Sciatic nerve (tissue), 2 donors: ENCODE measurements around the gene TTLL12. TPM values are rescaled to one million over a fixed set of nuclear protein-coding genes. Genes with fewer than 3 reads are reported as not detected.
A peak's percentile ranks its signal among the peaks of the same experiment; 100 is the strongest.
"Not testable (repeated sequence)": the region's sequence is repeated elsewhere in the genome, so short reads cannot be mapped to it uniquely, and the experiment has no call there.

Experiments
- ATAC-seq: fragments of 200-7000 bp; cut with Tn5 transposase; one replicate; pipeline ENCODE4 v1.9.1; 2020; ENCODE audit warnings: mild to moderate bottlenecking, moderate library complexity
- DNase-seq: peaks from one replicate; pipeline ENCODE4 v3.0.0-alpha.2; 2020; ENCODE audit warnings: low spot score
- intact Hi-C: fragments of 100-400 bp; cut with DNase I; formaldehyde crosslinking; loops from one replicate; pipeline ENCODE4 v1.14.2; 2022
- total RNA-seq: library from RNA; stranded (reverse); fragmentation: NEBNext Ultra II Directional; extraction: Animal tissue kit (Norgen Biotek cat#: 25700); gene quantifications from one replicate; pipeline ENCODE4 v1.2.1, GENCODE V29; 2021
- donor health status: DM: no; HTN: no; CAD: no.
- donor health status: DM: no; HTN: no; CAD: no.

The TTLL12 gene
- total RNA-seq, 1 donor from 2014 or later, result 24.3 TPM

DNA sequence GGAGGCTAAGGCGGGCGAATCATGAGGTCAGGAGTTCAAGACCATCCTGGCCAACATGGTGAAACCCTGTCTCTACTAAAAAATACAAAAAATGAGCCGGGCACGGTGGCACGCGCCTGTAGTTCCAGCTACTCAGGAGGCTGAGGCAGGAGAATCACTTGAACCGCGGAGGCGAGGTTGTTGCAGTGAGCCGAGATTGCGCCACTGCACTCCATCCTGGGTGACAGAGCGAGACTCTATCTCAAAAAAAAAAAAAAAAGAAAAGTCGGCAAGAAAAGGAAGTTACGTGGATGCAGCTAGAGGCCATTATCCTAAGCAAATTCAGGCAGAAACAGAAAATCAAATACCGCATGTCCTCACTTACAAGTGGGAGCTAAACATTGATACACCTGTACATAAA is 40.6 kb downstream of the TTLL12 start:
- DNase-seq, ATAC-seq, intact Hi-C loops: not testable (repeated sequence)

DNA sequence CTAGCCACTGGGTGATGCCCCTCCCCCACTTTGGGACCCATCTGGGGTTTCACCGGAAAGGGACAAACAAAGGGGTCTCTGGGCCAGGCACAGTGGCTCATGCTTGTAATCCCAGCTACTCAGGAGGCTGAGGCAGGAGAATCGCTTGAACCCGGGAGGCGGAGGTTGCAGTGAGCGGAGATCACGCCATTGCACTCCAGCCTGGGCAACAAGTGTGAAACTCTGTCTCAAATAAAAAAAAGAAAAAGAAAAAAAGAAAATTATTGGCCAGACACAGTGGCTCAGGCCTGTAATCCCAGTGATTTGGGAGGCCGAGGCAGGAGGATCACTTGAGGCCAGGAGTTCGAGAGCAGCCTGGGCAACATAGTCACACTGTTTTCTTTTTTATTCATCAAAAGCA is 41.6 kb downstream of the TTLL12 start:
- intact Hi-C loops, ATAC-seq, DNase-seq: not testable (repeated sequence)

DNA sequence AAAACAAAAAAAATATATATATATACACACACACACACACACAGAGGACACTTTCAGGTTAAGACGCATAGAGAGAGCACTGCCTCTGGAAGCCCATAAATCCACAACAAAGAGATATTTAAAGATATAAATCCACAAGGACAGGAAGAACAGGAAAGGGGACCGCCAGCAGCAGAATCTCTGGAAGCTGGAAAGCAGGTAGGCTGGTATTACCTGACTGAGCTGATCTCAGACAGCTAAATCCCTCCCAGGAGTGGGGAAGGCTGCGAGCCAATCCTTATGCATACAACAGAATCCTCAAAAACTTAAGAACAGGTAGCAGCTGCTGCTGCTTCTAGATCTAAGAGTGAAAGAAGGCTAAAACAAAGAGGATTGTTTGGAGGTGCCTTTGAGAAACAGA is 42.0 kb downstream of the TTLL12 start:
- intact Hi-C loops, result no loop called here
- ATAC-seq (no peak), DNase-seq (no peak)

DNA sequence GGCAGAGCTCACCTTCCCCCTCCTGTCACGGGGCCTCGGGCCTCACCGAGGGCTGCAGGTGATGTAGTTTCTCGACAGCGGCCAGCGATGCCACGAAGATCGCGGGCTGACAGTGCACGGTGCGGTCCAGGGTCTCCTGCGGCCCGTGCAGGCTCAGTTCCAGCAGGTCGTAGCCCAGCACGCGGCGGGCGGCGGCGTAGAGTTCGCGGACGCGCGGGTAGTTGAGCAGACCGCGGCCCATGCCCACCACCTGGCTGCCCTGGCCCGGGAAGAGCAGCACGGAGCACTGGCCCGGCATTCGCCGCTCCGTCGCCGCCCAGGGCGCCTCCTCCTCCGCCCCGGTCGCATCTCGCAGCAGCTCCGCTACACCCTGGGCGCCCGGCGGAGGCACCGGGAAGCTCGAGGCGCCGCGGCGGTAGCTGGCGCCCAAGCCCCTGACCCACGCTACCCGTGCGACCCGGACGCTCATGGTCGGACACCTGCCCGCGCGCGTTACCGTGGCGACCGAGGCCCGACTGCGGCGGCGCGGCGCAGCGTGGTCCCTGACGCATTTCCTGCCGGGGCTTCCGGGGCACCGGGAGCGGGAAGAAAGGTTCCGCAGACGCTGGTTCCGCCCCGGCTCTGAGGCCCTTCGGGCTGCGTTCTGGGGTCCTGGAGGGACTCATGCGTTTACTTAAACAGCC is 43.9 kb downstream of the TTLL12 start, which contains the start of gene MCAT:
Gene MCAT, minus strand, starts transcription at position 519 of the 683 bp plus-strand sequence. Its CDS starts 50 bp downstream, at position 469.
- ATAC-seq (peak; percentile 93), DNase-seq (peak; percentile 89)
- intact Hi-C loops, result no loop called here

DNA sequence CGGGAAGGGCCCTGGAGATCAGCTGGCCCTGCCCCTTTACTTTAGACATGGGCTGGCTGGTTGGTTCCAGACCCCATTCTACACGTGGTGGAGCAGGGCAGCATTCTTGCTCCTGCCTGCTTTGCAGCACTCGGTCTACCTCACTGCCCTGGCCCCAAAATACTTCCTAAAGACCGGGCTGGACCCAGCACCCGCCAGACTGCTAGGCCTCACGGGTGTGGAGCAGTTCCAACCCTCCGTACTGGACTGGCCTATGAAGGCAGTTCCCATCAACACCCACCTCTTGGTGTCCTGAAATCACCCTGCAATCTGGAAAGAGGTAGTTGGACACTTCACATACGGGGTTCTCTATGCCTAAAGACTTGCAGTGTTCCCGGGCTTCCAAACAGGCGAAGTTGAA is 50.1 kb downstream of the TTLL12 start:
- DNase-seq (no peak), ATAC-seq (no peak)
- intact Hi-C loops, result no loop called here

DNA sequence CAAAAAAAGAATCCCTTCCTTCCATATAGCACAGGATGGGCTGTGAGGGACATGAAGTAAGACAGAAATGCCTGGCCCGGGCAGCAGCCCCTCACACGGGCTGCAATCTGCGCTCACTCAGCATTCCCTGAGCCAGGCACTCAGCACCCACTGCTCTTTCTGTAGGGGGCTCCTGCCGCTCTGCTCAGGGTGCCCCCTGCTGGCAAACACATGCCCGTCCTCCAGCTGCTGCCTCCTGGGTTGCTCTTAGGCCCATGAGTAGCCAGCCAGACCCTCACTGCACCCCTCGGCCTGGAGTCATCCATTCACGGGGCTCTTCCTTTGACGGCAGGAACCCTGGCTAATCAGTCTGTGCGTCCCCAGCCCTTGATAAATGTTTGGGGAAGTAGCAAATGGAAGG is 50.7 kb downstream of the TTLL12 start:
- ATAC-seq (peak; percentile 42), DNase-seq (no peak)
- intact Hi-C loops, result no loop called here

DNA sequence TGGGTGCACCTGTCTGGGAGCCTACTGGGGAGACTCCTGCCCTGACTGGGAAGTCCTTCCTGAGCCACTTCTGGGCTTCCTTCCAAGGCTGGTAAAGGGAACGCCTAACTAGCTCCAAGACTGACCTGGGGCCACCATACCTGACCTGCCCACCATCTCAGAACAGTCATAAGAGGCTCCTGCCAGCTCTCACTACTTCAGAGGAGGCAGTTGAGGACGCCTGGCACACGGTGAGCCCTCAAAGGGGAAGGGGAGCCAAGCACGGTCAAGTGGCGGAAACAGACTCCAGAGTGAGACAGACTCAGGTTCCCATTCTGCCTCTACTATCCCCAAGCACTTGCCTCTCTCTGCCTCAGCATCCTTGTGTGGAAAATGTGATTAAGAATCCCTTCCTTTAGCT is 51.4 kb downstream of the TTLL12 start:
- intact Hi-C loops, result no loop called here
- ATAC-seq (no peak), DNase-seq (no peak)

DNA sequence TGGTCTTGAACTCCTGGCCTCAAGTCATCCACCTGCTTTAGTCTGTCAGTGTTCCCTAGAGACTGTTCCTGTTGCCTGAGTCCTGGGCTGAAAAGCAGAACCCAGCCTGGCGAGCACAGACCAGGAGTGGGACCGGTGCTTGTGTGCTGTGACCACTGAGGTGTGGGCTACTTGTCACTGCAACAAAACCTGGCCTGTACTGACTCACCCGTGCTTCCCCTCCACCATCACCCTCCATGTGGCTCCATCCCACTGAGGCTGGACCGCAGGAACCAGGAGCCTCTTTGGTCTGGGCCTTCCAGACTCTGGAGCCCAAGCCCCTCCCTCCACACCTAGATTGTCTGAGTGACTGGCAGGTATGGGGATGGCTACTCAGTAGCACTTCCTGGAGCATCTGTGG is 52.4 kb downstream of the TTLL12 start:
- ATAC-seq (no peak), DNase-seq (no peak)
- intact Hi-C loops, result no loop called here

DNA sequence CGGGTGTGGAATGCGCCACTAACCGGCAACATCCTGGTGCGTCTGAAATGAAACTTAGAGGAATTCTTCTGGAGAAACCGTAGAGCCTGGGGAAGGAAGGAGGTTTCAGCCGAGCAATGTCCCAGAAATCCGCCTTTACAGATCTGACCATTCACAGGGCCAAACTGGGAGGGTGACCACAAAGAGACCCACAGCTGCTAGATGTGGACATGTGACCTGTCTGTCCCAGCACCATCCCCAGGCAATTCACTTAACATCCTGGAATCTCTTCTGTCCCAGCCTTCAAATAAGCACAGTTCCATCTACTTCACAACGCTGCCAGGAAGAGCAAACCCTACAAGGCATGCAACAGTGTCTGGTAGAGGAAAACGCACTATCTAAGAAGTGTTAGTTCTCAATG is 53.5 kb downstream of the TTLL12 start:
- DNase-seq (no peak), ATAC-seq (no peak)
- intact Hi-C loops, result no loop called here

DNA sequence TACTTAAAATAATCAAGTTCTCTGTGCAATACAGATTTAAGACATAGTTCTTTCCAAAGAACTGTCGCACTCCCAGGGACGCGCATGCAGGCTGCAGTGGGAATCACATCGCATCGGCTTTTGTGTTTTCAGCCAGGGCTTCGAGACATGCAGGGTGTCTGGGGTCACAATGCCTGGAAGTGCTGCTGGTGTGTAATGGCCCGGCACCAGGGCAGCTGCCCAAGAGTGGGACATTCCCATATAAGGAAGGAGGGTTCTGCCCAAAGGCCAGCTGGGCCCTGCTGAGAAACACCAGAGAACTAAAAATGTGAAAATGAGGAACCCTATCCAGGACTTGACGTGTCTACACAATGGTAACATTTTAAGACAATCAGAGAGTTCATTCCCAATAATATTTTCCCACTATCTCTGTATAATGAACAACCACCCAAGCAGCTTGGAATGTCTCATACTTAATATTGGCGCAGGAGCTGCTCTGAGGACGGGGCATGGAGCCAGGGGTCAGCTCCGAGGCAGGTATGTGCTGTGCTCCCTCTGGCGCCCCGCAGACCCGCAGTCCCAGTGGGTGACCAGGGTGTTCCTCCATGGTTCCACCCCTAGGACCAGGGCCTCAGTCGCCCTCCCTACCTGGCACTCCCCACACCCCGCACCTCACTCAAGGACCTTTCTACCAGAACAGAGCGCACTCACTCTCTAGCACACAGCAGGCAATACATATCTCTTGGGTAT is 55.0 kb downstream of the TTLL12 start:
- intact Hi-C loops, result no loop called here
- ATAC-seq (peak; percentile 38), DNase-seq (no peak)

DNA sequence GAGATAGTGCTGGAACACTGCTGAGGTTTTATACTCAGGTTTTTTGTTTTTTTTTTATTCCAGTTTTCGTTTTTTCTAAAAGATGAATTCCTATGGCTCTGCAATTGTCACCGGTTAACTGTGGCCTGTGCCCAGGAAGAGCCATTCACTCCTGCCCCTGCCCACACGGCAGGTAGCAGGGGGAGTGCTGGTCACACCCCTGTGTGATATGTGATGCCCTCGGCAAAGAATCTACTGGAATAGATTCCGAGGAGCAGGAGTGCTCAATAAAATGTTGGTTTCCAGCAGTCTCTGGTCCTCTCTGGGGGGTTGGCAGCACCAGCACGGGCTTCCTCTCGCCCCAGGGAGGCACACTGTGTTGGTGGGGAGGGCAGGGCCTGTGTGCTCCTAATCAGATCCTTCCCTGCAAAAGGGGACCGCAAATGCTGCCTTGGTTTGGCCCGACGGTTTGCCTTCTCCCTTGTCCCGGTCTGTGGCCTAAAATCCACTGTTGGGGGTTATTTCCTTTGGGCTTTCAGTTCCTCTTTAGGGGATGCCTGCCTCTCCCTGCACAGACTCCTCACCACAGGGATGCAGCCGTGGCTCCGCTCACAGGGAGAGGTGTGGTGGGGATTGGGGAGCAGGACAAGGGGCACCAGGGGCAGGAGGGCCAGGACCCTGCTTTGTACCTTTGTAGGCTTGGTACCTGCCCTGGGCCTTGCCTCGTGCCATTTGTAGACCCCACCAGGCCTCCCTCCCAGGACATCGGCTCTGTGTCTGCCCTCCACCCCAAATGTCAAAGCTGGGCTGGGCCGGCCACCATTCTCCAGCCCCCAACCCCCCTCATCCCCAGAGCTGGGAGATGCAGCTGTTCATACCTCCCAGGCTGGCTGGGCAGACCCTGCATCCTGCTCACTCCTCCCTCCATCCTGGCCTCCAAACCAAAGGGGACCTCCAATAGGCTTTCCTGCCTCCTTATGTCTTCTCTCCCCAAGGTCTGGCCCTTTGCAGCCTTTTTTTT is 57.2 kb downstream of the TTLL12 start:
- ATAC-seq, result no peak
- no peak for DNase-seq
- intact Hi-C loops, result no loop called here

DNA sequence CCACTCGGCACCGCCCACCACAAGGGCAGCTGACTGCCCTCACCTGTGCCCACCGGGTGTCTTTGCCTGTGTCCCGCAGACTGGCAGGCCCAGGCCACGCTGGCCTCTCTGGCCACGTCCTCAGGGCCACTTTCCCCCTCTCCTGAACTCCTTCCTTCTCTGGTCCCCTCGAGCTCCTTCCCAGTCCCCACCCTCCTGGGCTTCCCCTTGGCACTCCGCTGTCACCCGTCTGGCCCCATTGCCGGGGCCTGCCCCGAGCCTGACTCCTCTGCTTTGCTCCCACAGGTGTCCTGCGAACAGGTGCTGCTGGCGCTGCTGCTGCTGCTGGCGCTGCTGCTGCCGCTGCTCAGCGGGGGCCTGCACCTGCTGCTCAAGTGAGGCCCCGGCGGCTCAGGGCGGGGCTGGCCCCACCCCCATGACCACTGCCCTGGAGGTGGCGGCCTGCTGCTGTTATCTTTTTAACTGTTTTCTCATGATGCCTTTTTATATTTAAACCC is 58.0 kb downstream of the TTLL12 start:
- intact Hi-C loops, result no loop called here
- DNase-seq (no peak), ATAC-seq (no peak)

DNA sequence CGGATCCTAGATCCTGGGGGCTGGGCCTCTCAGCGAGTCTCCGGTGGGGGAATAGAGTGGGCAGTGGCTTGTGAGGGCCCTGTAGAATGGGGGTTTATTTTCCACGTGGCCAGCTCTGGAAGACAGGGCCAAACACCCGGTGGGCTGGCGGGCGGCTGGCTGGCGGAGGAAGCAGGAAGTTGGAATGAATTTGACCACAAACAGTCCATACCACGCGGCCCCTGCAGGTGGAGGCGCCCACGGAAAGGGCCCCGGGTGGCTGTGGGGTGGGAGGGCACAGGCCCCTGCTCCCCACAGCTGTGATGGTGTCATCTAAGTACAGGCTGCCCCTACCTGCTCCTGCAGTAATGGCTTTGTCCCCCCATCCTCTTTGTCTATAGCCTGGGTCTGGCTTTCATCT is 58.8 kb downstream of the TTLL12 start:
- DNase-seq, result no peak
- no peak for ATAC-seq
- intact Hi-C loops, result no loop called here

DNA sequence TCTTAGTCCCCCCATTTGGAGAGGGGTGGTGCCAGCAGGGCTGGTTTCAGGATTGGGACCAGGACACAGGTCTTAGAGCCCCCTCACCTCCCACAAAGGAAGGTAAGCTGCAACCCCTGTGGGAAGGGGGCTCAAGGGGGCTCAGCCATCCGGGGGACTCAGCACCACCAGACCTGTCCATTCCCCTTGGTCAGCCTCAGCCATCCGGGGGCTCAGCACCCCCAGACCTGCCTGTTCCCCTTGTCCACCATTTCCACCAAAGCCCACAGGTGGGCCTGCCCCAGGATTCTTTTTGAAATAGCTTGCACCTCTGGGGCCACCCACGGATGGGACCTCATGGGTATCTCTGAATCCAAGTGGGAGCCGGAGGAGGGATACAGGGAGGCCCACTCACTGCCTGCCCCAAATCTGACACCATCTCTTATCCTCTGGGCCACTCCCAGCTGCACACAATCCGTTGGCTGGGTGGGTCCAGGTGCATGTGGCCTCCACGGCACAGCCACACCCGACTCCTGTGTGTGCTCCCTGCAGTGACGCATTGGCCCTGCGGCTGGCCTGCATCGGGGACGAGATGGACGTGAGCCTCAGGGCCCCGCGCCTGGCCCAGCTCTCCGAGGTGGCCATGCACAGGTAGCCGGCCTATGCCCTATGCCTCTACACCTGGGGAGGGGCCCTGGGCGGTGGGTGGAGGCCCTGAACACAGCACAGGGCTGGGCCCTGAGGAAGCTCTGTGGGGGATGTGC is 59.6 kb downstream of the TTLL12 start:
- DNase-seq, result no peak
- ATAC-seq, result no peak
- intact Hi-C loops, result no loop called here

DNA sequence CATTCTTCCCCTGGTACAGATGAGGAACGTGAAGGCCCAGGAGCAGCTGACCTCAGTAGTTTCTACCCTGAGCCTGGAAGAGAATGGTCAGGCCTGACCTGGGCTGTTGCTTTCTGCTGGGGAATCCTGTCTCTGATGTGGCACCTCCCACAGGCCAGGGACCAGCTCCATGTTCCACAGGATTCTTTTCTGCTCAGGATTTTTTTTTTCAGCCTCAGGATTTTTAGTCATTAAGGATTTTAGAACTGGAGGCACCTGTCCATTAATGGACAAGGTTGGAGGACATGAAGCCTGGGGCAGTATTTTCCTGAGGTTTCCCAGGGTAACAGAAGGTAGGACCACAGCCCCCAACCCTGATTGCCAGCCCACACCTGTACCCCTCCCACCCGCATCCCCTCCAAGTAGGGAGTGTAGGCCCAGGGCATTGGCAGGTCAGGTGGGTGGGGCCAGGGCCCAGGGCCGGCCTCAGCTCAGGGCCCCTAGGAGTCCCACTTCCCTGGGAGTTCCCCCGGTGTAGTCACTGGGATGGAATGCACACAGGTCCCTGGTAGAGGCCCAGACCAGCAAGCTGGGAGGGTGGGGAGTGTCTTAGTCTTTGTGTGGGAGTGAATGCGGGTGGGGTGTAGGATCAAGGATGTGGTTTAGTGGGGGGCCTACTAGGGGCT is 60.3 kb downstream of the TTLL12 start:
- DNase-seq (no peak), ATAC-seq (peak; percentile 24)
- intact Hi-C loops, result no loop called here

DNA sequence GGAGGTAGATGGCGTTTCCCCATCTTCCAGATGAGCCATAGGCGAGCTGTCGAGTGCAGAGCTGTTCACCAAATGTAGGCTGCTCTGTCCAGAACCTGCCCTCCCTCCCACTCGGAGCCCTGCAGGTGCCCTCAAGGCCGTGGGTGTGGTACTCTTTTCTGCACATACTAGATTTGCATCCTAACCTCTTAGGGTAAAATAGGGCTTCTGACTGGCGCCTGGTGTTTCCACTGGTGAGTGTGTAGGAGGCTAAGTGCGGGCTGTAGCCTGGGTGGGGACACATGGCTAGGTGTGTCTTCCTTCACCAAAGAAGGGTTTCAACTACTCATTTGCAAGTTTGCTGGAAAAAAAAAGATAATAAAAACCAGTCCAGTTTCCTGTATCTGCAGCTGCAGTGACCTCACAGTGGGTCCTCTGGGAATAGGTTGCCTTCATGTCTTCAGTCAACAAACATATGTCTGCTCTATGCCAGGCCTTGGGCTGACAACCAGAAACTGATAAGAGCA is 67.9 kb downstream of the TTLL12 start:
- DNase-seq, result no peak
- ATAC-seq, result no peak
- intact Hi-C loops, result no loop called here

DNA sequence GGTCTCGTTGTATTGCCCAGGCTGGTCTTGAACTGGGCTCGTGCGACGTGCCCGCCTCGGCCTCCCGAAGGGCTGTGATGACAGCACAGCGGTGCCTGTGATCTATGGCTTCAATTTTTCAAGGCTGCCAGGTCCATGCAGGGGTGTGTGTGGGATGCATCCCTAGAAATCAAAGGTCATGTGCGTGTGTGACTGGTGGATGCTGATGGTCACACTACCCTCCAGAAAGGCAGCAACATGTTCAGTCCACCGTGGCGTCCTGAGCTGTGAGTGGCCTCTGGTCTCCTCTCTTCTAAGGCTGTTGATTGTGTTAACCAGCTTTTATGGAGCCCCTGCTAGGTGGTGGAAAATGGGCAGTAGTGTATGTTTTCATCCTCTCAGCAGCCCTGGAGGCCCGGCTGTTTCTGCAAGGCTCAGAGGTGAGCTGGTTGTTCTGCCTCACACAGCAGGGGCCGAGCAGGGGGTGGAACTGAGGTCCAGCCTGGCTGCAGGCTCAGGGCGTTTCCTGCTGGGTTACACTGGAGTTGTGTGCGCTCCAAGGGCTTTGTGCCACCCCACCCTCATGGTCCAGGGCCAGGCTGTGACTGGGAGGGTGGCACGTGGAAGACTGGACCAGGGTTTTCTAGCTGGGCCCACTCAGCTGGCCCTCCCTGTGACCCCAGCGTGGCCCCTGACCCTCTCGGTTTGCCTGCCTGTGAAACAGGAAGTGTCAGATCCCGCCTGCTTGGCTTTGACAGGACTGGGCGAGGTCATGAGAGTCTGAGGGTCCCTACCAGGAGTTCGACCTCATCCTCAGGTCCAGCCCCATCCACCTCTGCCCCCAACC is 68.7 kb downstream of the TTLL12 start:
- ATAC-seq (no peak), DNase-seq (no peak)
- intact Hi-C loops, result no loop called here
